IMR-90 (cell line): Measurements from ENCODE around the gene DNAJC5G. TPM values are rescaled to one million over a fixed set of nuclear protein-coding genes. Genes with fewer than 3 reads are reported as not detected.

Experiments used
- ATAC-seq: fragments of 200-7000 bp; cut with Tn5 transposase; 2 replicates; pipeline ENCODE4 v1.9.1; 2020; ENCODE audit warnings: low read depth, mild to moderate bottlenecking, moderate library complexity
- BruUV-seq: library from RNA; stranded (reverse); fragments of 400-500 nt; replicated peaks from 2 replicates; lab custom pipeline; 2021; lab: Mats Ljungman, UMichigan
- CTCF ChIA-PET: fragments of 300-600 bp; formaldehyde crosslinking; extraction: SDS; loops from one replicate; lab custom pipeline; 2021; ENCODE audit warnings: antibody characterized with exemption; lab: Yijun Ruan, JAX
- POLR2A ChIA-PET: fragments of 300-600 bp; sonication (Branson Sonifier 250); formaldehyde crosslinking; loops from one replicate; lab custom pipeline; 2022; ENCODE audit warnings: antibody characterized with exemption; ENCODE audit not compliant: unreplicated experiment; lab: Charles Lee
- DNase-seq: peaks from one replicate; pipeline ENCODE4 v3.0.0; 2013
- H2AFZ ChIP-seq: replicated peaks from 2 replicates; pipeline ENCODE3; 2013; ENCODE audit warnings: low read length, mild to moderate bottlenecking; ENCODE audit not compliant: poor library complexity
- H2AK5ac ChIP-seq: 2 replicates; pipeline ENCODE4 v1.6.1; 2013; ENCODE audit warnings: low read depth, low read length, inconsistent platforms
- H2AK9ac ChIP-seq: replicated peaks from 2 replicates; pipeline ENCODE3; 2013; ENCODE audit warnings: mild to moderate bottlenecking, low read depth, low read length, moderate library complexity; ENCODE audit not compliant: poor library complexity
- H2BK120ac ChIP-seq: 2 replicates; pipeline ENCODE4 v1.6.1; 2013; ENCODE audit warnings: low read depth, low read length, inconsistent platforms
- H2BK15ac ChIP-seq: 3 replicates; pipeline ENCODE4 v1.6.1; 2013; ENCODE audit warnings: low read depth, low read length, inconsistent platforms
- H2BK20ac ChIP-seq: 2 replicates; pipeline ENCODE4 v1.6.1; 2013; ENCODE audit warnings: low read depth, mild to moderate bottlenecking, inconsistent platforms, low read length, moderate library complexity
- H2BK5ac ChIP-seq: 2 replicates; pipeline ENCODE4 v1.6.1; 2013; ENCODE audit warnings: mild to moderate bottlenecking, low read depth, low read length, inconsistent platforms; ENCODE audit not compliant: poor library complexity, severe bottlenecking
- H3K14ac ChIP-seq: replicated peaks from 2 replicates; pipeline ENCODE4 v1.6.1; 2013; ENCODE audit warnings: low read depth, low read length, inconsistent platforms
- H3K18ac ChIP-seq: 2 replicates; pipeline ENCODE4 v1.6.1; 2013; ENCODE audit warnings: low read depth, low read length, control low read depth
- H3K23ac ChIP-seq: 2 replicates; pipeline ENCODE4 v1.6.1; 2013; ENCODE audit warnings: low read depth, low read length, inconsistent platforms
- H3K27ac ChIP-seq: 2 replicates; pipeline ENCODE4 v1.5.1; 2013; ENCODE audit warnings: mild to moderate bottlenecking, control low read depth, low read length; ENCODE audit not compliant: insufficient read depth
- H3K27me3 ChIP-seq: 2 replicates; pipeline ENCODE4 v1.6.1; 2013; ENCODE audit warnings: low read length; ENCODE audit not compliant: control insufficient read depth, insufficient read depth
- H3K36me3 ChIP-seq: 2 replicates; pipeline ENCODE4 v1.6.1; 2013; ENCODE audit warnings: low read length, mixed read lengths; ENCODE audit not compliant: control insufficient read depth, insufficient read depth
- H3K4ac ChIP-seq: 2 replicates; pipeline ENCODE4 v1.6.1; 2013; ENCODE audit warnings: low read depth, low read length, inconsistent platforms
- H3K4me1 ChIP-seq: 2 replicates; pipeline ENCODE4 v1.6.1; 2013; ENCODE audit warnings: low read length, mixed read lengths; ENCODE audit not compliant: control insufficient read depth, insufficient read depth
- H3K4me2 ChIP-seq: 2 replicates; pipeline ENCODE4 v1.6.1; 2013; ENCODE audit warnings: low read depth, mild to moderate bottlenecking, control low read depth, low read length, moderate library complexity
- H3K4me3 ChIP-seq: 2 replicates; pipeline ENCODE4 v1.5.1; 2013; ENCODE audit warnings: low read depth, mild to moderate bottlenecking, control low read depth, low read length, moderate library complexity; ENCODE audit not compliant: insufficient read depth
- H3K56ac ChIP-seq: 2 replicates; pipeline ENCODE4 v1.6.1; 2013; ENCODE audit warnings: low read length, inconsistent platforms; ENCODE audit not compliant: insufficient read depth; ENCODE audit errors: extremely low read depth
- H3K79me1 ChIP-seq, 2 experiments: 2 replicates each; pipeline ENCODE4 v1.6.1; 2013; ENCODE audit warnings: low read length in 2 of 2, inconsistent platforms in 1 of 2, low read depth in 1 of 2
- H3K9ac ChIP-seq: 2 replicates; pipeline ENCODE4 v1.6.1; 2013; ENCODE audit warnings: low read depth, low read length, control low read depth
- H3K9me1 ChIP-seq: 2 replicates; pipeline ENCODE4 v1.6.1; 2013; ENCODE audit warnings: low read length, inconsistent platforms; ENCODE audit not compliant: insufficient read depth
- H3K9me3 ChIP-seq: 2 replicates; pipeline ENCODE4 v1.6.1; 2013; ENCODE audit warnings: low read length; ENCODE audit not compliant: control insufficient read depth, insufficient read depth
- H4K20me1 ChIP-seq: 2 replicates; pipeline ENCODE4 v1.6.1; 2013; ENCODE audit warnings: low read length, inconsistent platforms; ENCODE audit not compliant: insufficient read depth
- H4K5ac ChIP-seq: 2 replicates; pipeline ENCODE4 v1.6.1; 2013; ENCODE audit warnings: mild to moderate bottlenecking, low read depth, low read length, control low read depth
- H4K8ac ChIP-seq, 2 experiments: 2 replicates each; pipeline ENCODE4 v1.6.1; 2013; ENCODE audit warnings: low read depth in 2 of 2, low read length in 2 of 2, control low read depth in 1 of 2, inconsistent platforms in 1 of 2
- H4K91ac ChIP-seq: 2 replicates; pipeline ENCODE4 v1.6.1; 2013; ENCODE audit warnings: low read depth, low read length, inconsistent platforms; ENCODE audit not compliant: insufficient read depth
- BHLHE40 ChIP-seq: fragments of 150-350 bp; IDR thresholded peaks from 2 replicates; pipeline ENCODE4 v1.6.1; 2016; ENCODE audit warnings: mild to moderate bottlenecking, low read depth, low read length
- CEBPB ChIP-seq: IDR thresholded peaks from 2 replicates; pipeline ENCODE4 v1.6.1; 2012; ENCODE audit warnings: low read depth, low read length, improper control_type of control experiment
- CHD1 ChIP-seq: IDR thresholded peaks from 2 replicates; pipeline ENCODE4 v1.6.1; 2012; ENCODE audit warnings: low read depth, low read length, improper control_type of control experiment
- FOS ChIP-seq: fragments of 150-350 bp; IDR thresholded peaks from 2 replicates; pipeline ENCODE4 v1.6.1; 2016; ENCODE audit warnings: low read depth, low read length
- MAFK ChIP-seq: IDR thresholded peaks from 2 replicates; pipeline ENCODE4 v1.6.1; 2012; ENCODE audit warnings: low read depth, low read length, improper control_type of control experiment
- RAD21 ChIP-seq: IDR thresholded peaks from 2 replicates; pipeline ENCODE4 v1.6.1; 2012; ENCODE audit warnings: low read length, improper control_type of control experiment
- RCOR1 ChIP-seq: IDR thresholded peaks from 2 replicates; pipeline ENCODE4 v1.6.1; 2012; ENCODE audit warnings: mild to moderate bottlenecking, low read length, improper control_type of control experiment; ENCODE audit not compliant: insufficient replicate concordance
- SMC3 ChIP-seq: fragments of 150-350 bp; IDR thresholded peaks from 2 replicates; pipeline ENCODE4 v1.6.1; 2016; ENCODE audit warnings: low read depth, mild to moderate bottlenecking, antibody characterized with exemption, low read length, moderate library complexity
- WGBS, 2 experiments: methylation state at CpG; one replicate each; pipeline versions ENCODE4 v1.1.5 to v1.1.7; 2013; ENCODE audit warnings: missing lambda C conversion rate in 2 of 2; ENCODE audit not compliant: insufficient read length in 1 of 2; ENCODE audit errors: extremely low coverage in 2 of 2; 5-methylcytosine and 5-hydroxymethylcytosine counted together
- dilution Hi-C: fragments of 300-500 bp; cut with HindIII; formaldehyde crosslinking; loops from one replicate; pipeline ENCODE4 v1.14.3; 2018; ENCODE audit warnings: low sequenced_read_pairs; ENCODE audit not compliant: unreplicated experiment
- in situ Hi-C: fragments of 300-500 bp; cut with MboI; formaldehyde crosslinking; loops from 3 replicates; pipeline ENCODE4 v1.14.3; 2019; ENCODE audit warnings: low sequenced_read_pairs, inconsistent platforms, mixed read lengths
- intact Hi-C: fragments of 100-400 bp; cut with micrococcal nuclease; formaldehyde crosslinking; loops from 2 replicates; pipeline ENCODE4 v1.10.0; 2022
- polyA plus RNA-seq, 3 experiments: library from polyadenylated mRNA; depleted of rRNA; stranded (reverse); fragments of >200 nt; gene quantifications; 2 replicates each; pipeline ENCODE4 v1.2.3, GENCODE V29; 2012; ENCODE audit warnings: low replicate concordance in 1 of 3
- total RNA-seq: library from RNA; depleted of rRNA; stranded (reverse); fragments of >200 nt; gene quantifications from 2 replicates; pipeline ENCODE4 v1.2.3, GENCODE V29; 2012

DNAJC5G gene
- total and polyA plus RNA-seq, 2 of the 4 experiments (the other 2 are of a cell fraction), result not detected

DNA sequence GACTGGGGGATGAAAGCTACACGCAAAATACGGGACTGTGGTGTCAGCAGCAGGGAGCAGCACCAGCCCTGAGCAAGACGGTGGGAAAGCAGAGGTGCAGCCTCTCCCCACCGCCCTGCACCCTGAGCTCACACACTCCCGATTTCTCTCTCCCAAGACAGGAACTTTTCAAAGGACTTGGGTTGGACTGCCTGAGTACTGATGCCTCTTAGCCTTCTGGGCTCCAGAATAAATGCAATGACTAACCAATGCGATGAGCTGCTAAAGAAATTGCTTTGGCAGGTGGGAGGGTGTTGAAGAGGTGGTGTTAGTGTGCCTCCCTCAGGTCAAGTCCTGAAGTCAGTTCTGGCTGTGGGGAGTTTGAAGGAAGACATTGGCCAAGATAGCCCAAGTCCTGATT lies 16.6 kb downstream of the DNAJC5G start:
- CTCF ChIA-PET, result interaction anchor here (2.7 kb wide), 1 partner anchor 11 kb away, joined by 34 read pairs; the partner anchor contains the start of gene TRIM54
- ATAC-seq (no peak), DNase-seq (no peak)
- Histone ChIP-seq H3K79me1 (no peaks in the 10 kb centered on the region), H2BK15ac (peak overlapping the region; percentile 74; the same call in 1 of the 3 replicates), H2AFZ (peak overlapping the region; percentile 44), H3K23ac (no peak overlapping the region), H4K20me1 (no peaks in the 10 kb centered on the region; the same call in 1 of the 2 replicates), H3K14ac (no peak overlapping the region; the same call in 1 of the 2 replicates), H2BK20ac (peak overlapping the region; percentile 27; the same call in 1 of the 2 replicates), H3K56ac (no peak overlapping the region), H2BK5ac (no peak overlapping the region), H3K4me2 (no peak overlapping the region), H3K27ac (no peak overlapping the region), H3K9me3 (no peaks in the 10 kb centered on the region), H3K4me3 (no peak overlapping the region), H3K9ac (no peak overlapping the region), H2AK5ac (peak overlapping the region; percentile 3; the same call in 1 of the 2 replicates), H2BK120ac (no peak overlapping the region), H4K8ac (no peak overlapping the region), H3K4ac (peak overlapping the region; percentile 10; the same call in 1 of the 2 replicates), H2AK9ac (no peak overlapping the region), H3K9me1 (peaks cover 13% of the 10 kb centered on the region), H3K4me1 (peaks cover 11% of the 10 kb centered on the region), H3K18ac (no peak overlapping the region), H3K36me3 (no peaks in the 10 kb centered on the region), H4K5ac (no peak overlapping the region), H4K91ac (peak overlapping the region; percentile 56; the same call in 1 of the 2 replicates), H3K27me3 (peaks cover 8% of the 10 kb centered on the region)
- TF ChIP-seq CHD1, result no peak
- no peak for TF ChIP-seq CEBPB
- TF ChIP-seq MAFK, result no peak
- no peak for TF ChIP-seq FOS
- no peak for TF ChIP-seq BHLHE40
- TF ChIP-seq SMC3, result no peak
- TF ChIP-seq RCOR1, result no peak
- no peak for TF ChIP-seq RAD21
- intact Hi-C loops, result no loop called here
- dilution Hi-C loops, result no loop called here
- POLR2A ChIA-PET, result no interaction called here
- in situ Hi-C loops, result no loop called here
- 50% methylated on average over 1 of the region's 6 CpGs; no CpG with 5 or more reads in 1 of the 2 experiments for WGBS, 2 experiments
- BruUV-seq, result no TSS peak
